Measurements from ENCODE around the gene THEM5.
"Not testable (repeated sequence)": the region's sequence is repeated elsewhere in the genome, so short reads cannot be mapped to it uniquely, and the experiment has no call there.

THEM5 gene

DNA sequence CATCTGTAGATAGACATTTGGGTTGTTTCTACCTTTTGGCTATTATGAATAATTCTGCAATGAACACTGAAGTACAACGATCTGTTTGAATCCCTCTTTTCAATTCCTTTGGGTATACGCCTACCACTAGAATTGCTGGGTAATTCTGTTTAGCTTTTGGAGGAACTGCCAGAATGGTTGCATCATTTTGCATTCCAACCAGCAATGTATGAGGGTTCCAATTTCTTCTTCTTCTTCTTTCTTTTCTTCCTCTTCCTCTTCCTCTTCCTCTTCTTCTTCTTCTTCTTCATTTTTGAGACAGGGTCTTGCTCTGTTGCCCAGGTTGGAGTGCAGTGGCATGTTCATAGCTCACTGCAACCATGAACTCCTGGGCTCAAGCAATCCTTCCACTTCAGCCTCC lies 13.8 kb upstream of the THEM5 start:
- DNase-seq, result no peak

DNA sequence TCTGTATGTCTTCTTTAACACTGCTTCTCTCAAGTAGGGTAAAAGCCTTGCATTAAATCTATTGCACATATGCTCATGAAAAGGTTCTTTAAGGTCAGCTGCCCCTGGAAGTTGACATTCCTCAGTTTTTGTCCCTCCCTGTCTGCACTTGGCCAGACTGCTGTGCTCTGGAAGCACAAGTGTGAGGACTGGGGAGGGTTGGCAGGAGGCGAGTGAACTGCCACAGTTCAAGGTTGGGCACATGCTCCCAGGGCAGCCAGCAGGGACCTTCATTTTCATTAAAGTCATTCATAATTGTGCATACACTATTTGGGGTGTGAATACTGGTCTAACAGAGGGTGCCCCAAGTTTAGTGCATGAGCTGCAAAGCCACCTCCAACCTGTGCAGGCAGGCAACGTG lies 10.9 kb upstream of the THEM5 start:
- DNase-seq, result no peak

DNA sequence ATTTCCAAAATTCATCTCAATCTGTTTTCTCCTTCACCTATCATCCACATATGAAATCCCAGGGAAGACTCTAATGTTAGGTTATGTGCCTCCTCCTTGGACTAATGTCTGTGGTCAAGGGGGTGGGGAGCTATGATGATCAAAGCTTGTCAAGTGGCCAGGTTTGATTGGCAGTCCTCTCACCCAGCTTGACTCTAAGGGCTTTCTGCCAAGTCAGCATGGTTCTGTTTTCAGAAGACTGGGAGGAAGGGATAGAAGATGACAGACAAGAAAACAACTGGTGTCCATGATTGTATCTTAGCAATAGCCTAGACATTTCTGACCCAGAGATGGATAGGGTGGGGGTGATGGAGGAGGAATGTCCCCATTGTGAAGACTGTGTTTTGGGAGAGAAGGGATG lies 9.1 kb upstream of the THEM5 start:
- peak; percentile 40 for DNase-seq

DNA sequence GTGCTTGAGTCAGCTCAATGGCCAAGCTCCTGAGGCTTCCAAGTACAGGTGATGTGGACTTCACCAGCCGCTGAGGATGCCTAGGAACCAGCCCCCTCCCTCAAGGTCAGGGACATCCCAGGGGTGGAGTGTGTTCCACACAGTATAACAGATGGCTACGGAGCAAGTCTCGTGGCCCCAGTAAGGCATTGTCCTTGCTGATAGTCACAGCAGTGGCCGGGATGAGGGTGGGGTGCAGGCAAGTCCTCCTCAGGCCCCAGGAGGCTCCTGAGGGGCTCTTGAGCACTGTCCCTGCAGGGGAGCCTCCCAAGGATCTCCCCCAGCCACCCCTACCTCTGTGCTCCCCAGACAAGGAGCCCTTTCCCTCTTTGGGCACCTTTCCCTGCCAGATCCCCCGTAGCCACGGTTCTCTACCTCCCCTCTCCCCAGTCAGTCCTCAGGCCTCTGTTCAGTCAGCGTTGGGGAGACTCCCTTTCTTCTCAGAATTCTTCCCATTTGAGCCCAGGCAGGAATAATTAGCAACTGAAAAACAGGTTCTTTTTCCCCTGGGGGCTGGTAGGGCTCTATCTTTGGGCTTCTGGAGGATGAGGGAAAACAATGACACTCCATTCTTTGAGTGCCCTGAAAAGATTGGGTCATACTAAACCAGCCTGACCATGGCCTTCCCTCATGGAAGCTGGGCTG lies 7.1 kb upstream of the THEM5 start:
- DNase-seq, result no peak

DNA sequence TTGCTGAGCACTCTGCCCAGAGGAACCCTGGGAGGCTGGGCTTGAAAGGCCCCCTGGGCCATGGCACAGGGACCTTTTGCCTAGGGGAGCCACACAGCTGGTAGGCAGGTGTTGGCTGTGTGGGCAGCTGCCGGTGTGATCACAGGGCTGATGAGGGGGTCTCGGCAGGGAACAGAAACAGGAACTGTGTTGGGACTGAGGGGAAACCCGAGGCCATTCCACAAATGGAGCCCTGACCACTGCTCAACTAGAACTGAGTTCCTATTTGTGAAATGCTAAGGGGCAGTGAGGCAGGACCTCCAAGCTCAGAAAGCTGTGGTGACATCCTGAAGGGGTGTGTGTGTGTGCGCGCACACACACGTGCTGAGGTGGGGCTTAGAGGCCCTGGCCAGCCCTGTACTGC lies 6.4 kb upstream of the THEM5 start:
- no peak for DNase-seq

DNA sequence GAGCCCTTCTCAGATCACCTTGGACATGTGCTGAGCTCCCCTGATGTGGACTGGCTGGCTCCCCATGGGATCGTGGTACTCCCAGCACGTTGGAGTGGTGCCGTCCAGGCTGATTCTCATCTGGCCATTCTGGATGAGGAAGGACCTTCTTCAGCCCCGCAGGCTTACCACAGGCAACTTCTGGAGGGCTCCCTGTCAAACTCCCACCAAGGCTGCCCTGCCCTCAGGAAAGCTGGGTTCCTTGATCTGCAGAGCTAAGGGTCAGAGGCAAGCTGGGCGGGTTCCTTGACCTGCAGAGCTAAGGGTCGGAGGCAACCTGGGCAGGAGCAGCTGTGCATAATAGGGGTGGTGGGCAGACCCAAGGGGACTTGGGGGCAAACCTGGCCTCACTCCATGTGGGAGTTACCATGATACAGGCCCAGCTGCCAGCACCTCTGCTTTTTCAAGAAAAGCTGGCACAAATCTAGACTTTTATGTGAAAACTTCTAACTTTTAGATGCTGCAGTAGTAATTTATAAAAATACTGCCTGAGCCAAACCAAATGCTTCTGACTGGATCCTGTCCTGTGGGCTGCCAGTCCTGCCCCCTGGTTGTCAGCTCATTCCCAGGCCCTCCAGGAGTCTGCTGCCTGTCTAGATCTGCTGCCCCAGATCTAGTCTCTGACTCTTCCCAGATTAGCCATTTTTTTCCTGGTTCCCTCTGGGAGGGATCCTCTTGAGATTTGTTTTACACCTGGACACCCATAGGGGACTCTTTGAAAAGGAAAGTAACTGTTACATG lies 5.6 kb upstream of the THEM5 start:
- DNase-seq, result no peak

DNA sequence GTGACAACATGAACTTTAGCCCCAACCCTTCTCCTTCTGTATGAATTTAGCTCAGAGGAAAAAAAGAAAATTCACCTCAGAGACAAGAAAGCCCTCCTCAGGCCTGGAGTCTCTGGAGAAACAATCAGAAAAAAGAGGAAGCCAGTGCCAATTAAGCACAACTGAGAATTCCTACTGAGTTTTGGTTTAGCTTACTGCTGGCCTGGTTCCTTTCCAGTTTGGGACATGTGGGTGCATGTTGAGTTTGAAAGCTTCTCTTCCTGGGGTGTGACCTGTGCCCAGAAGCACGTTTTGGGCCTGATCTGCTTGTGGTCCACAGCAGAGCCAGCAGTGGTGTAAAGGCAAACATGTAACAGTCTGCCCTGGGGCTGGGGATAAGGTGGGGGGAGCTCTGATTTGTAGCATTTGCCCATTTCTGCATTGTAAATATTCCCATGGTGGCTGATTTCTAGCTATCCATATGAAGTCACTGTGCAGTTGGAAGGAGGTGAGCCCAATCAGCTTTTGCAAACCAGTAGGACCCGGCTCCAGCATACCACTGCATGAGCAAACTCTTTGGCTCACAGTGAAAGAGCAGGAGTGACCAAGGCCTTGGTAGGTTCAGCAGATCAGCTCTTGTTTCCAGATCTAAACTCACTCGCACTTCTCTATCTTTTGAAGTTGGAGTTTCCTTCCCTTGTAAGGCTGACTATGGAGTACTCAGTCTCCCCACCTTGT lies 4.7 kb upstream of the THEM5 start:
- DNase-seq, result no peak

DNA sequence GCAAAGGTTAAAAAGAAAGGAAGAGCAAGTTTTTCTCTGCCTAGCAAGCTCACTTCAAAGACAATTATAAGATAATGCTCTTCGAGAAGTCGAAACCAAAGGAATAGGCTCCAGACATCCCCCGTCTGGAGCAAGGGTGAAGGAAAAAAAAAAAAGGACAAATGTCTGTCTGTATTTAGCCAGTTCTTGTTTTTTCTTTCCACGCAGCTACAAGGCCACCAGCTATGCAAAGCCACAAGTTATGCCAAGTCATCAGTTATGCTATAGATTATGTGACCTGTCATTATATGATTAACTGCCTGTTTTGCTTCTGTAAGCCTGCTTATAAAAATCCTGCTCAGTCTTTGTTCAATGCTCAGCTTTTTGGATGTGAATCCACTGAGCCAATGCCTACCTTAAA lies 2.4 kb upstream of the THEM5 start:
- no peak for DNase-seq

DNA sequence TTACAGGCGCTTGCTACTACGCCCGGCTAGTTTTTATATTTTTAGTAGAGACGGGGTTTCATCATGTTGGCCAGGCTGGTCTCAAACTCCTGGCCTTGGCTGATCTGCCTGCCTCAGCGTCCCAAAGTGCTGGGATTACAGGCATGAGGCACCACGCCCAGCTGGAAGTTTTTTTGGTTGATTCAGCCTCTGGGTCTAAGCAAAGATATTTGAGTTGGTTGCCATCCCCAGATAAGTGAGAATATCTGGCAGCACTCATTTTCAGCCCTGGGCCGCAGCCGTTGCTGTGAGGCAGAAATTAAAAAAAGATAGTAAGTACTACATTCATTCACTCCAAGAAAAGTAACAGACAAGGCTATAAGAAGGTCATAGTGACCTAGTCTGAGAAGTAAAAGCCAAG lies 2.0 kb upstream of the THEM5 start:
- DNase-seq, result not testable (repeated sequence)

DNA sequence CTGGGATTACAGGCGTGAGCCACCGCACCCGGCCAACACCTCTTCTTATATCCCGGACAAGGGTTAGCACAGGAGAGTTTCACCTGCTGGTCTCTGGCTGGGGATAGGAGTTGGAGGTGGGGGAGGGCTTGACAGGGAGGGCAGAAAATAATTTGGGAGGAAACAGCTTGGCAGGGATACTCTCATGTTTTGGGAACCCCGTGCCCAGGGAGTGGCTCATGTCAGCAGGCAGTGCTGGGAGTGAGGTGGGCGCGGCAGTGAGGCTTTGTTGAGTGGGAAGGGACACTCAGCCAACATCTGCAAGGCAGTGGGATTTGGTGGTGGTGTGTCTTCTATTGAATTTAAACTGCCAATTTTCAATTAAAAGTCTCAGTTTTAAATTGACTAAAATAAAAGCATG lies 1.1 kb upstream of the THEM5 start:
- no peak for DNase-seq

DNA sequence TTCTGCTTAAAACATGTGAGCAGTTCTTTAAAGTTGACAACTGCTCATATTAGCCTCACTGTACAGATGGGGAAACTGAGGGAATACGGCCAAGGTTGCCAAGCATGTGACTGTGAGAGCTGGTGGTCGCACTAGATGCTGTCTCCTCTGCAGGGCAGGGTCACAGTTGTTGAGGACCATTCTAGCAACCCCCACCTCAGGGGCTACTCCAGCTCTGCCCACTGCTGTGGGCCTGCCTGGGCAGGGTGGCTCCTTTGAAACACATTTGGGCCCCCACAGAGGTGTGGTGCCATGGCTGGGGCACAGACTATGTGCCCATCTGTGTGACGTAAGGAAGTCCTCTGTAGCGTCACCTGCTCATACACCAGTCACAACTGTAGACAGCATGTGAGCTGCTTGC lies 779 bp downstream of the THEM5 start:
- no peak for DNase-seq

DNA sequence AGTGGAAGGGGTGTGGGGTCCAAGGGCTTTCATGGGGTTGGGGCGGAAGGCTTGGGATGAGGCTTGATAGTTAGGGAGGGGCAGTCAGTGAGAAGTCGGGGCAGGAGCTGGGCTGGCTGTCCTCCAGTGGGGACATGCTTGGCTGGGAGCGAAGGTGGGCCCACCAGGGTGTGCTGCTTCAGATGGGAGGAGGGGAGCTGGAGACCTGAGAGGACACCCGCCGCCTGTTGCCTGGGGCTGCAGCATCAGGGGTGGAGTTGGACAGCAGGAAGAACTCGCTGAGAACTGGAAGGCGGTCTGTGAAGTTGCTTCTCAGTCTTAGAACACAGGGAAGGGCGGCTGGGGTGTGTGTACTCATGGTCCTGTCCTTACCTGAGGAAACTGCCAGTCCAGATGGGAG lies 1.6 kb downstream of the THEM5 start:
- no peak for DNase-seq

DNA sequence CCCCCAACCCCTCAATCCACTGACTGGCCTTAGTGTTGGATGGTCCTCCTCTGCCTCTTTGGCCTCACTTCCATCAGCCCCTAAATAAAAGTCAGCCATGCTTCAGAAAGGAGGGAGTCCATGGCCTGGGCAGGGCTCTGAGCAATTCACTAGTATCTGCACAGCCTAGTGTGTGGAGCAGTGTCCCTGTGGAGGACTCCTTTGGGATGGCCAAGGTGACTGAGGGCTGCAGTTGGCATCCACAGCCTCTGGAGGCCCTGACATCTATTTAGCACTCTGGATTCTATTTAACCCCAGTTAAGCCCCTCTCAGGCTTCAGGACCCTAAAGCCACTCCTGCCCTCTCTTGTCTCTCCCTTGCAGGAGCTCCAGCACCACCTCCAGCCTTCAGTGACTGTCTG lies 3.6 kb downstream of the THEM5 start:
- no peak for DNase-seq

DNA sequence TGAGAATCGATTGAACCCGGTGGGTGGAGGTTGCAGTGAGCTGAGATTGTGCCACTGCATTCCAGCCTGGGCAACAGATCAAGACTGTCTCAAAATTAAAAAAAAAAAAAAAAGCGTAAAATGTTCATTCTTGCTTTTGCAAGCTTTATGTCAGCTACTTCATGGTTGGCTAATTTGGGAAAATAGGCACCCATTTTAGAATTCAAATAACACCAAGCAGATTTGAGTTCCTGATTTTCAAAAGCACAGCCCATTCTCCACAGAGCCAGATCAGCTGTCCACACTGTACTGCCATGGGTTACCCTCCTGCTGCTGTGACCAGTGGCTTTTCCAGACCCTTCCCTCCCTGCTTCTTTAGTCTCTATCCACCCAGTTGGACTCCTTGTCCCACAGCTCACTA lies 4.4 kb downstream of the THEM5 start:
- DNase-seq, result no peak

DNA sequence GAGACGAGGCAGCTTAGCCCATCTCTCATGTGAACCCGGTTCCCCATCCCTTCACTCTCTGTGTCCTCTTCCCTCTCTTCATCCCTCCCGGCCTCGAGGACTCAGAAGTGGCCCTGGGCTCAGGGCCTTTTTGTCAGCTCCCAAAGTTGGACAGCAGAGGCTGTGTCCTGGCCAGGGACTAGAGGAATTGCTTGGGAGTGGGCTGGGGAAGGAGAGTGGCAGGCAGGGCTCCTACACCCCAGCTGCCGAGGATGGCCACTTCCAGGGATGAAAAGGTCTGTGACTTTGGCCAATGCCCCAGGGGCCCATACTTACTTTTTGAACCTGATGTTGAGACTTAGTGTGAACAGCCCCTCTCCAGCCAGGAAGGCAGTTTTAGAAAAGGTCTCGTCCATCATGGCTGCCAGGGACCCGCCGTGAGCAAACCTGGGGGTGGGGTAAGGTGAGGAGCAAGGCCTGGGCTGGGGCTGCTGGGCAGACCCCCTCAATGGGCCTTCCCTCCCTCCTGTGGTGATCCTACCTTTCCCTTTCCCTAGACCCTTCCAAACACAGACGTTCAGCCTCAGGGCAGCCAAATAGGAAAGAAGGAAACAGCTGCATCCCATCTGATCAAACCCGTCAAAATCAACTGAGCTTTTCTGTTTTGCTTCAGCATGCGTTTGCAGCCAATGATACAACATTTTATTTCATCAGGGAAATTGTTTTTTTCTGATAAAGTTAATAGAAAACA lies 5.5 kb downstream of the THEM5 start:
- no peak for DNase-seq

DNA sequence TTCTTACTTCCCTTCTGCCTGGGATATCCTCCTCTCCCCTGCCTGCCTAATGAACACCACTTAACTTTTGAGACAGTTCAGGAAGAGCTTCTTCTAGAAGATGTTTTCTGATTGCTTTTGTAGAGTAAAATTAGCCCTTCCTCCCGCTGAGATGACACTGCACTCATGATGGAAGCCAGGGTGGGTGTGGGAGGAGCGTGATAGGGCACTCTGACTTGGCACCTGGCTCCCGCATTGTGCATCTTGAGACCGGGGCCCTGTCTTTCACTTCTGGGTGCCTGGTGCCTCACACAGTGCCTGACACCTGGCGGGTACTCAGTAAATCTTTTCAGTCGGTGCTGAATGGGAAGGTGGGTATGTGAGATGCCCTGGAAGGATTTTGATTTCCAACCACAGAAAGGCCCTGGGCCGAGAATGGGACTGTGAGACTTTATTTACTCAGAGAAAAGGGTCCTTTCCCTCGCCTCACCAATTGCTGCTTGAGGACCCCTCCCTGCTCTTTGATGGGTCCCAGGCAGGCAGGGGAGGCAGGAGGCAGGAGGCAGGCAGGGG lies 6.8 kb downstream of the THEM5 start:
- no peak for DNase-seq

DNA sequence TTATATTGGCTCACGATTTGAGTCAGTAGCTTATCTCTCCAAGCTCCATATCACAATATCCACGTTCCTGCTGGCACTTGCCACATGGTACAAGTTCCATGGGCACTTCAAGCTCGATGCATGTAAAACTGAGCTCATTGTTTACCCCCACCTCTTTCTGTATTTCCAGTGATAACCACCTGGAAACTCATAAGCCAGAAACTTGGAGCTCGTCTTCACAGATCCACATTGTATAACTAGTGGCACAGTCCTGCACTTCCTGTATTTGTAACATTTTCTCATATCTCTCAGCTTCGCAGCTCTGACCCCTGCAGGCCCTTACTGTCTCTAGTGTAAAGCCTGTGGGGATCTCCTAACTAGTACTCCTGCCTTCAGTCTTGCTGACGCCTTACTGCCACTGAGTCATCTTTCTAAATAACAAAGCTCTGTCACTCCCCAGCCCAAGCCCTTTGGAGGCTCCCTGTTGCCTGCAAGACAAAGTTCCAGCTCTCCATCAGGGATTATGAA lies 7.4 kb downstream of the THEM5 start:
- DNase-seq, result no peak

DNA sequence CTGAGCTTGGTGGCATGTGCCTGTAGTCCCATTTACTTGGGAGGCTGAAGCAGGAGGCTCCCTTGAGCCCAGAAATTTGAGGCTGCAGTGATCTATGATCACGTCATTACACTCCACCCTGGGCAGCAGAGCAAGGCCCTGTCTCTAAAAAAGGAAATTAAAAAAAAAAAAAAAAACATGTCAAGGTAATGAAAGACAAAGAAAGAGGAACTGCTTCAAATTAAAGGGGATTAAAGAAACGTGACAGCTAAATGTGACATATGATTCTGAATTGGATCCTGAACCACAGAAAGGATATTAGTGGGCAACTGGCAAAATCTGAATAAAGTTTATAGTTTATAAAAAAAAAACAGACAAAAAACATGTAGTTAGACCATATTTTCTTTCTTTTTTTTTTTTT lies 10.1 kb downstream of the THEM5 start:
- no peak for DNase-seq

DNA sequence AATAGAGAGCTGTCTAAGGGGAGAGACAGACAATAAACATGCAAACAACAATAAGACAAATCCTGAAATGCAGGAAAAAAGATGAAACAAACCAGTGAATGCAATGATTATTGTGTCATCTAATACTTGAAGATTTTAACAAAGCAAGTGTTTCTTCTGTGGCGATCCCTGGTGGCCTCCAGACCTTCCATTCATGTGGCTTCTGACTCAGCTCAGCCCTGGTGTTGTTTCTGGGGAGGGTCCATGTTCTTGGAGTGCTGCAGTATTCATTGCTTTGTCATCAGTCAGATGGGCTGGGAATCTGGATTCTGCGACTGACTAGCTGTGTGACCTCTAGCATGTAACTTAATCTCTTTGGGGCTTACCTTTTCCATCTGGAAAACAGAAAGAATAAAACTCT lies 12.4 kb downstream of the THEM5 start:
- DNase-seq, result no peak

DNA sequence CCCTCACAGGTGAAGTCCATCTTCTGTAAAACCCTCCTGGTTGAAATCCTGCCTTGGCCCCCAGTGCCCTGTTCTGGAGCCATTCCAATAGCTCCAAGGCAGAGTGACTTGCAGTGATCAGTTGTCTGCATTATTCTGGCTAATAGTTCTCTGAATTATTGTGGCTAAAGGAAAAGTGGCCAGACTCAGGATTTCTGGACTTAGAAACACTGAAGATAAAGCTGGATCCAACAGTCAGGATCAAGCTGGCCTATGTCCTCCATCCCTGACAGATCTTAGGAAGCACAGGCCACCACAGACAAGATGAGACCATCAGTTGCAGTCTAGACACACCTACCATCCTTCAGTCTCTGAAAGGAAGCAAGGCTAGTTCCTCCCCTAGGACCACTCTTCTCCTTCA lies 13.1 kb downstream of the THEM5 start:
- DNase-seq, result peak; percentile 28

DNA sequence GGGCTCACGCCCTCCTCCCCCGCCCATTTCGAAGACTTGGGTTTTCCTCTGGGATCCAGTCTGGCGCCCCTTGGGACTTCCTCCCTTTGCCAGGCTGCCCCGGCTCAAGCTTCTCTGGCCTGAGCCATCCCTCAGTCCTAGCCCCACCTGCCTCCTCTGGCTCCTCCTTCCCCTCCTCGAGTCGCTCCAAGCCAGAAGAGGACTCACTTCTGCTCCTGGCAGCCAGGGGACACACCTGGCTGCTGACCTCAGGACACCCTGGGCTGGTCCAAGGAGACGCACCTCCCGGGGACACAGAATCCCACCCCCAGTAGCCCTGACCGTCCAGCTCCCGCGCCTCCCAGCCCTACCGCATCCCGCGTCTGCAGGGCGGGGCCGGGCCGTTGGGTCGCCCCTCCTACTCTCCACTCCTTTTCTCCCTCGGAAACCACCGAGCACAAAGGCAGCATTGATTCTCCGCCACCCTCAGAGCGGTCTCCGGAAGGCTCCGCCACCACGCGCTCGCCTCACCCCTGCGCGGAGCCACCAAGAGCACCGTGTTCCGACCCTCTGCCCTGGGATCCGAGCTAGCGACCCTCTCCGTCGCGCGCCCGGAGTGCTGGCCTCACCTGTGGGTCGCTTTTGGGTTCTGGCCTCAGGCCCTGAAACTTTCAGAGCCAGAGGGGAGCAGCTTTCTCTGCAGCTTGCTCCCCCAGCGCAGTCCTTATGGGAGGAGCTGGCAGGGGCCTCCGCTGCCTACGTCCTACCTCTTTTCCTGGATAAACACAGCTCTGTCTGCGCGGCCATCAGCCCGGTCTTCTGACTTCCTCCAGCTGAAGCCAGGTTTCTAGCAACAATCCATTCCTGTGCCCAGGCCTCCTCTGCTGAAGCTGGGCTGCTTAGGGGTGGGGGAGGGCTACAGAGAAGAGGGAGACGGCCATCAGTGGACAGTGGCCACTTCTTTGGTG lies 13.8 kb downstream of the THEM5 start, which contains the start of gene C2CD4D:
Gene C2CD4D (minus strand): TSS at position 364 of the 947 bp plus-strand sequence. CDS start 831 bp downstream, outside the sequence.
- DNase-seq, result peak; percentile 99

DNA sequence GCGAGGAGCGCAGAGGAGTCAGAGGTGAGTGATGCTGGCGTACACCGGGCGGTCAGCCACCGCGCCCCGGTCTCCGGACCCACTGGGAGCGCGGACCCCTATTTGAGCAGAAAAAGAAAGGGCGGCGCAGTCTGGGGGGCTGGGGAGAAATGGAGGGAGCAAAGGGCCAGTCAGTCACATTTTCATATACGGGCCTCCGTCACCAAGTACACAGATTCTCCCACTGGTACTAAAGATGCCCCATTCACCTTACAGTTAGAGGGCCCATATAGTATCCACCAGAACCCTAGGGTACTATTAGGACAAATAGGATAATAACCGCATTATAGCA lies 14.5 kb downstream of the THEM5 start:
- DNase-seq, result no peak

Data from DMS53 (cell line).